Measurements from ENCODE around the gene SMKR1. TPM values are rescaled to one million over a fixed set of nuclear protein-coding genes. Genes with fewer than 3 reads are reported as not detected.
A peak's percentile ranks its signal among the peaks of the same experiment; 100 is the strongest.

The SMKR1 gene
- total and polyA plus RNA-seq, 2 of the 8 experiments (the other 6 are each of a cell fraction or from before 2014, with no cell fraction given), result 0.39 to 1.6 TPM

DNA sequence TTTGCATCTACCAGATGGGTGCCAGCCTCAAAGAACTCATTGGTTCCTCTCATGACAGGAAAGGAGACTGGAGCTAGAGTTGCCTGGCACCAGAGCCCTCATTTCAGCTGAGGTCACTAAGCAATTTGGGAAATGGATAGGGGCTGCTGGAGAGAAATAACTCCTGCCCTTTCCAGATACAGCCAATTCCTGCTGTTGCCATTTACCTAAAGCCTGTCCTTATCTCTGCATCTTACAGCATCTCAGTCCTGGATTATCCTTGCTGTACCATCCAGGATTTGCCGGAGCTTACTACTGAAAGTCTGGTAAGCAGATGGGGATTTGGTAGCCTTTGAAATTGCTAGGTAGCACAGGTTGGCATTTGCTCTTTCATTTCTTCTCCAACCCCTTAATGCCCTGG is 31.9 kb upstream of the SMKR1 start:
- ChIA-PET CTCF (ENCODE audit: partially characterized antibody) (interaction anchor here (0.8 to 7.8 kb wide), 22 partner anchors 9 to 540 kb away, joined by 3 to 87 read pairs (median 6); partner anchors contain the start of gene STRIP2), POLR2A (ENCODE audit: partially characterized antibody) (interaction anchor here (1.1 kb wide), 1 partner anchor 130 kb away, joined by 3 read pairs; no protein-coding TSS in a partner anchor)
- no peak for FAIRE-seq
- H3K23me2 ChIP-seq (ENCODE audit: low read depth, low read length), result no peaks in the 10 kb centered on the region
- H3K36me3 ChIP-seq (ENCODE audit: control insufficient read depth in 2 of 4, insufficient read depth in 4 of 4, low read length in 3 of 4), result peaks cover 0 to 23% (median 6%) of the 10 kb centered on the region in 4 experiments; a peak in 5 of 8 replicates
- H3K4me3 ChIP-seq (ENCODE audit: extremely low read depth in 1 of 4, insufficient read depth in 2 of 4, low read depth in 3 of 4, low read length in 4 of 4), result no peak overlapping the region
- no peak overlapping the region for H3K14ac ChIP-seq (ENCODE audit: insufficient read length)
- no peaks in the 10 kb centered on the region for H3K79me2 ChIP-seq (ENCODE audit: control insufficient read depth in 1 of 2, insufficient read depth in 2 of 2, low read length in 2 of 2)
- H2BK20ac ChIP-seq (ENCODE audit: low read length), result no peak overlapping the region
- no peak overlapping the region for H4K8ac ChIP-seq (ENCODE audit: extremely low read depth, insufficient read depth, low read length)
- no peak overlapping the region for H3K18ac ChIP-seq (ENCODE audit: extremely low read depth, low read length)
- no peak overlapping the region for H2BK12ac ChIP-seq (ENCODE audit: low read depth, low read length)
- H2BK5ac ChIP-seq (ENCODE audit: low read depth, low read length), result no peak overlapping the region
- H3K4ac ChIP-seq (replicated peaks; ENCODE audit: insufficient read length, low read depth, low read length), result no peak overlapping the region
- TF ChIP-seq ASH2L (IDR thresholded peaks at IDR 0.05; ENCODE audit: low read length), result no peak
- H2AK5ac ChIP-seq (ENCODE audit: low read depth, low read length), result no peak overlapping the region
- no peak overlapping the region for H4K5ac ChIP-seq (ENCODE audit: insufficient read length, low read depth, low read length)
- no peak overlapping the region for H3K27ac ChIP-seq (ENCODE audit: low read depth, low read length)
- DNase-seq (ENCODE audit: low read depth in 1 of 2, low spot score in 2 of 2), result no peak
- 89% methylated on average over 1 of the region's 1 CpG; no CpG with 5 or more reads in 1 of the 2 experiments for WGBS, 2 experiments (ENCODE audit: extremely low coverage in 1 of 2, insufficient coverage in 1 of 2, insufficient read length in 1 of 2, insufficient replicate concordance in 2 of 2, low coverage in 1 of 2, low lambda C conversion rate in 2 of 2, missing lambda C conversion rate in 1 of 2)
- H4K20me1 ChIP-seq (replicated peaks in 1 of 2; ENCODE audit: control insufficient read depth in 1 of 2, insufficient read depth in 2 of 2, low read length in 2 of 2), result no peaks in the 10 kb centered on the region
- 0 out of 7 replicates have a peak overlapping the region, but pooled peaks of 1 of the 4 experiments have one; percentile 16 for H3K9ac ChIP-seq (replicated peaks in 1 of 4; ENCODE audit: extremely low read depth in 1 of 4, low read depth in 3 of 4, low read length in 3 of 4)
- no peak overlapping the region for H2BK15ac ChIP-seq (ENCODE audit: low read length)
- H3K23ac ChIP-seq (ENCODE audit: insufficient read length), result no peak overlapping the region
- peaks cover 0 to 8% (median 6%) of the 10 kb centered on the region in 4 experiments; a peak in 4 of 7 replicates for H3K4me1 ChIP-seq (replicated peaks in 1 of 4; ENCODE audit: control insufficient read depth in 3 of 4, insufficient read depth in 4 of 4, low read length in 3 of 4)
- no peak overlapping the region for H2AFZ ChIP-seq (ENCODE audit: low read length)
- no peaks in the 10 kb centered on the region for H3K9me3 ChIP-seq (ENCODE audit: insufficient read depth in 2 of 2, low read depth in 1 of 2, low read length in 1 of 2)
- no peak overlapping the region for H4K91ac ChIP-seq (replicated peaks; ENCODE audit: insufficient read length, low read length)
- no peak overlapping the region for H3K56ac ChIP-seq (replicated peaks; ENCODE audit: insufficient read length, low read depth, low read length)
- peak overlapping the region in 1 of 2 experiments; percentile 44; a peak in 1 of 4 replicates for H3K4me2 ChIP-seq (ENCODE audit: insufficient read depth in 1 of 2, low read depth in 2 of 2, low read length in 2 of 2)
- no peak overlapping the region for H2BK120ac ChIP-seq (replicated peaks; ENCODE audit: low read depth, low read length)
- no peaks in the 10 kb centered on the region for H3K27me3 ChIP-seq (replicated peaks in 1 of 4; ENCODE audit: control insufficient read depth in 3 of 4, extremely low read depth in 1 of 4, insufficient read depth in 3 of 4, low read length in 3 of 4)
- H3K79me1 ChIP-seq (ENCODE audit: low read depth, low read length), result no peaks in the 10 kb centered on the region
